HepG2 (cell line): ENCODE results near the gene CELF4. TPM values are rescaled to one million over a fixed set of nuclear protein-coding genes. Genes with fewer than 3 reads are reported as not detected.

Source experiments
- ATAC-seq: fragments of 200-7000 bp; cut with Tn5 transposase; 3 replicates; pipeline ENCODE4 v1.9.1; 2020; ENCODE audit warnings: mild to moderate bottlenecking, moderate library complexity
- BruUV-seq: library from RNA; stranded (reverse); fragments of 400-500 nt; replicated peaks from 2 replicates; lab custom pipeline; 2021; lab: Mats Ljungman, UMichigan
- CTCF ChIA-PET: fragments of 300-600 bp; formaldehyde crosslinking; extraction: SDS; loops from one replicate; lab custom pipeline; 2021; ENCODE audit warnings: low total read pairs, inconsistent platforms, low intra/inter-chr PET ratio; lab: Yijun Ruan, JAX
- POLR2A ChIA-PET: fragments of 350-600 bp; sonication (Branson Sonifier 250); formaldehyde crosslinking; loops from one replicate; lab custom pipeline; 2020; ENCODE audit warnings: antibody characterized with exemption, inconsistent platforms; lab: Yijun Ruan, JAX
- DNase-seq: peaks from one replicate; pipeline ENCODE4 v3.0.0-alpha.2; 2015; ENCODE audit warnings: low spot score
- FAIRE-seq: peaks from 3 replicates; lab custom pipeline; 2011; peaks lifted over from hg19 to GRCh38; lab: Jason Lieb, UNC
- H2AFZ ChIP-seq: one replicate; pipeline ENCODE4 v1.6.1; 2011; ENCODE audit warnings: low read length, inconsistent platforms
- H3K27ac ChIP-seq: fragments of 300-600 bp; 3 replicates; pipeline ENCODE4 v1.8.0; 2011; ENCODE audit warnings: mixed run types, mild to moderate bottlenecking, mixed read lengths, low read length, inconsistent platforms; ENCODE audit not compliant: insufficient read depth; ENCODE audit errors: extremely low read length
- H3K27me3 ChIP-seq, 2 experiments: fragments of 200-600 bp in 1 of 2; 2 replicates in 1 of 2; 3 replicates in 1 of 2; pipeline versions ENCODE4 v1.6.0 to v1.8.0; 2011; ENCODE audit warnings: low read length in 2 of 2, mild to moderate bottlenecking in 2 of 2, moderate library complexity in 2 of 2, inconsistent platforms in 1 of 2; ENCODE audit not compliant: insufficient read depth in 2 of 2, control insufficient read depth in 1 of 2
- H3K36me3 ChIP-seq, 2 experiments: fragments of 200-600 bp in 1 of 2; replicated peaks in 1 of 2; 2 replicates in 1 of 2; 3 replicates in 1 of 2; pipeline versions ENCODE4 v1.5.1 to v1.8.0; 2011; ENCODE audit warnings: low read length in 2 of 2, inconsistent platforms in 1 of 2; ENCODE audit not compliant: insufficient read depth in 2 of 2, control insufficient read depth in 1 of 2
- H3K4me1 ChIP-seq: 2 replicates; pipeline ENCODE4 v1.5.1; 2012; ENCODE audit warnings: low read length, inconsistent platforms; ENCODE audit not compliant: insufficient read depth
- H3K4me2 ChIP-seq: 2 replicates; pipeline ENCODE4 v1.6.0; 2011; ENCODE audit warnings: low read depth, low read length, inconsistent platforms
- H3K4me3 ChIP-seq, 3 experiments: fragments of 200-600 bp in 1 of 3; sonication (generic), shearing (Covaris generic) in 1 of 3; replicated peaks in 1 of 3; 2 replicates each; pipeline ENCODE4 v1.5.1; 2011 to 2016; ENCODE audit warnings: low read length in 3 of 3, inconsistent platforms in 2 of 3, low read depth in 2 of 3, mild to moderate bottlenecking in 2 of 3, control low read depth in 1 of 3, mixed read lengths in 1 of 3; ENCODE audit not compliant: insufficient read depth in 1 of 3
- H3K79me2 ChIP-seq: one replicate; pipeline ENCODE4 v1.6.1; 2011; ENCODE audit warnings: low read length, inconsistent platforms; ENCODE audit not compliant: insufficient read depth
- H3K9ac ChIP-seq: 2 replicates; pipeline ENCODE4 v1.6.0; 2011; ENCODE audit warnings: mild to moderate bottlenecking, low read depth, low read length, inconsistent platforms; ENCODE audit not compliant: insufficient read depth
- H3K9me3 ChIP-seq: 2 replicates; pipeline ENCODE4 v1.5.1; 2012; ENCODE audit warnings: mild to moderate bottlenecking, low read length
- H4K20me1 ChIP-seq: 2 replicates; pipeline ENCODE4 v1.6.0; 2011; ENCODE audit warnings: inconsistent platforms, mild to moderate bottlenecking, low read length, moderate library complexity; ENCODE audit not compliant: insufficient read depth
- BRD4 ChIP-seq: sonication (generic); formaldehyde crosslinking; IDR thresholded peaks from 2 replicates; pipeline ENCODE4 v1.4.0; 2020; ENCODE audit warnings: missing genetic modification reagents
- CENPX ChIP-seq: sonication (generic); formaldehyde crosslinking; IDR thresholded peaks from 2 replicates; pipeline ENCODE4 v1.9.0; 2021; ENCODE audit warnings: mild to moderate bottlenecking, missing genetic modification reagents, moderate library complexity
- FOSL1 ChIP-seq: sonication (generic); formaldehyde crosslinking; IDR thresholded peaks from 2 replicates; pipeline ENCODE4 v1.9.0; 2021; ENCODE audit warnings: missing genetic modification reagents, borderline replicate concordance
- IKZF5 ChIP-seq: IDR thresholded peaks from 2 replicates; pipeline ENCODE4 v1.6.1; 2018; ENCODE audit warnings: missing genetic modification reagents, mild to moderate bottlenecking, missing compliant biosample characterization
- KDM5A ChIP-seq: fragments of 200-600 bp; sonication (generic); IDR thresholded peaks from 2 replicates; pipeline ENCODE4 v1.7.0; 2018; ENCODE audit warnings: antibody characterized with exemption, mild to moderate bottlenecking, low read length, borderline replicate concordance
- MXD4 ChIP-seq: IDR thresholded peaks from 2 replicates; pipeline ENCODE4 v1.6.1; 2016; ENCODE audit warnings: mild to moderate bottlenecking, missing biosample characterization, missing genetic modification reagents
- RFX5 ChIP-seq: IDR thresholded peaks from 2 replicates; pipeline ENCODE4 v1.6.1; 2011; ENCODE audit warnings: low read depth, low read length, improper control_type of control experiment
- SNAPC5 ChIP-seq: sonication (generic); formaldehyde crosslinking; IDR thresholded peaks from 2 replicates; pipeline ENCODE4 v1.8.1; 2023; ENCODE audit warnings: mild to moderate bottlenecking, missing genetic modification reagents, borderline replicate concordance
- XBP1 ChIP-seq: sonication (generic); formaldehyde crosslinking; IDR thresholded peaks from 2 replicates; pipeline ENCODE4 v1.5.0; 2020; ENCODE audit warnings: missing genetic modification reagents
- ZFP82 ChIP-seq: sonication (generic); formaldehyde crosslinking; IDR thresholded peaks from 2 replicates; pipeline ENCODE4 v1.5.1; 2020; ENCODE audit warnings: mild to moderate bottlenecking, missing genetic modification reagents, borderline replicate concordance
- ZNF383 ChIP-seq: sonication (generic); formaldehyde crosslinking; IDR thresholded peaks from 2 replicates; pipeline ENCODE4 v1.4.0; 2020; ENCODE audit warnings: missing genetic modification reagents, mild to moderate bottlenecking, borderline replicate concordance
- WGBS: methylation state at CpG from one replicate; pipeline ENCODE4 v1.1.6; 2017; ENCODE audit warnings: low lambda C conversion rate; 5-methylcytosine and 5-hydroxymethylcytosine counted together
- in situ Hi-C: cut with HindIII; loops from 2 replicates; pipeline ENCODE4 v1.10.0; 2017; ENCODE audit warnings: low pct_unique_long_range_greater_than_20kb; ENCODE audit not compliant: extremely low pct_ligation_motif_present
- intact Hi-C: fragments of 100-400 bp; cut with micrococcal nuclease; formaldehyde crosslinking; loops from one replicate; pipeline ENCODE4 v1.10.0; 2022; ENCODE audit not compliant: unreplicated experiment
- polyA plus RNA-seq, 8 experiments: library from polyadenylated mRNA; depleted of rRNA in 3 of 8; stranded (reverse) in 7 of 8; unstranded in 1 of 8; fragments of >200 nt; fragmentation: Illumina TruSeq in 4 of 8; extraction: Trizol in 4 of 8; gene quantifications; 2 replicates each; pipeline versions ENCODE4 v1.2.1 to v1.2.3, GENCODE V29; 2011 to 2016; ENCODE audit warnings: low read depth in 4 of 8, missing spikeins in 1 of 8, mixed read lengths in 1 of 8; ENCODE audit not compliant: insufficient read depth in 1 of 8
- total RNA-seq, 5 experiments: library from RNA; depleted of rRNA; stranded (reverse); fragments of >200 nt; fragmentation: Illumina TruSeq; extraction: Trizol; gene quantifications; 2 replicates each; pipeline ENCODE4 v1.2.3, GENCODE V29; 2016; ENCODE audit warnings: low read depth in 1 of 5
- TF ChIP-seq, protein P1 (sequence below): sonication (generic); formaldehyde crosslinking; IDR thresholded peaks from 2 replicates; pipeline ENCODE4 v1.5.0; 2020; ENCODE audit warnings: missing genetic modification reagents
- TF ChIP-seq, protein P2 (sequence below): sonication (generic); formaldehyde crosslinking; conservative IDR thresholded peaks from 2 replicates; pipeline ENCODE4 v1.8.1; 2023; ENCODE audit warnings: missing genetic modification reagents
- TF ChIP-seq, protein P3 (sequence below): sonication (generic); formaldehyde crosslinking; IDR thresholded peaks from 2 replicates; pipeline ENCODE4 v1.9.0; 2021; ENCODE audit warnings: missing genetic modification reagents, mild to moderate bottlenecking, borderline replicate concordance

The CELF4 gene
- total and polyA plus RNA-seq, 2 of the 13 experiments (the other 11 are each of a cell fraction or from before 2014, with no cell fraction given), result not detected

DNA sequence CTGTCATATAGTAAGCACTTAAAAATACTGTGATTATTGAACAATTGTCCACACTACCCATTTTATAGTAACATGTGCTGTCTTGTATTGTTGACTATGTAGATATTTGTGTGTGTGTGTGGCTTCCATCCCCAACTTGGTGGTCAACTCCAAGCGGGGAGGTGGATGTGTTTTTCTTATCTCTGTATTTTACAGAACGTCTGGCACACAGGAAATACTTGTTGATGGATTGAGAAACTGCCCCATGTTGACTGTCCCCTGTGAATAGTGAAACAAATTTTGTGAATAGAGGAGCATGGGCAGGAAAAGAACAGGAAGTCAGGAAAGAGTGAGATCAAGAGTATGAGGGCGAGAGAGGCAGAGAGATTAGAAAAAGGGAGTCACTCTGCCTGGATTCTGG is 83.6 kb downstream of the CELF4 start:
- H3K4me2 ChIP-seq, result no peak overlapping the region
- TF ChIP-seq, protein P1, sequence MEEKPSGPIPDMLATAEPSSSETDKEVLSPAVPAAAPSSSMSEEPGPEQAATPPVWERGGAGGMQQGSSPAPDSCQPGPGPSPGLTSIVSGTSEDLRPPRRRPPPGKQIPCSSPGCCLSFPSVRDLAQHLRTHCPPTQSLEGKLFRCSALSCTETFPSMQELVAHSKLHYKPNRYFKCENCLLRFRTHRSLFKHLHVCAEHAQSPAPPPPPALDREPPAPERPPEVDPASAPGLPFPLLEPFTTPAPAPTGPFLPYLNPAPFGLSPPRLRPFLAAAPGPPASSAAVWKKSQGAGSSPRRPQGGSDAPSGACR (CRISPR knock-in tag), result no peak
- TF ChIP-seq RFX5, result no peak
- no peak for TF ChIP-seq KDM5A
- no peak for TF ChIP-seq XBP1 (CRISPR knock-in tag)
- no peak overlapping the region for H3K9ac ChIP-seq
- in situ Hi-C loops (loop anchor here (25.0 kb wide), 1 partner anchor 545 kb away; no protein-coding TSS in a partner anchor), intact Hi-C loops (loop anchor here (10.0 kb wide), 1 partner anchor 97 kb away; no protein-coding TSS in a partner anchor)
- no peaks in the 10 kb centered on the region for H3K79me2 ChIP-seq
- no peak overlapping the region for H2AFZ ChIP-seq
- no peaks in the 10 kb centered on the region for H3K9me3 ChIP-seq
- FAIRE-seq (no peak), DNase-seq (no peak), ATAC-seq (no peak)
- H3K4me1 ChIP-seq, result no peaks in the 10 kb centered on the region
- WGBS, result 0% methylated on average over 3 of the region's 3 CpGs
- no peak overlapping the region for H3K4me3 ChIP-seq
- peaks cover 4 to 31% of the 10 kb centered on the region in 2 experiments; a peak in 3 of 5 replicates for H3K27me3 ChIP-seq
- H3K27ac ChIP-seq, result no peak overlapping the region
- BruUV-seq, result no TSS peak
- ChIA-PET POLR2A (no interaction called here), CTCF (no interaction called here)
- H3K36me3 ChIP-seq, result no peaks in the 10 kb centered on the region
- no peaks in the 10 kb centered on the region for H4K20me1 ChIP-seq

- in situ Hi-C loops (loop anchor here (25.0 kb wide), 1 partner anchor 544 kb away; no protein-coding TSS in a partner anchor), intact Hi-C loops (loop anchor here (10.0 kb wide), 1 partner anchor 97 kb away; no protein-coding TSS in a partner anchor)
- FAIRE-seq (no peak), ATAC-seq (no peak), DNase-seq (no peak)
- Histone ChIP-seq H3K9me3 (no peaks in the 10 kb centered on the region), H2AFZ (no peak overlapping the region), H3K4me2 (no peak overlapping the region), H3K4me3 (no peak overlapping the region), H3K27ac (no peak overlapping the region), H4K20me1 (no peaks in the 10 kb centered on the region), H3K79me2 (no peaks in the 10 kb centered on the region), H3K9ac (no peak overlapping the region), H3K27me3 (peaks cover 3 to 26% of the 10 kb centered on the region in 2 experiments; a peak in 3 of 5 replicates), H3K36me3 (no peaks in the 10 kb centered on the region), H3K4me1 (no peaks in the 10 kb centered on the region)
- BruUV-seq, result no TSS peak
- 2% methylated on average over 5 of the region's 6 CpGs for WGBS
- ChIA-PET POLR2A (no interaction called here), CTCF (no interaction called here)
- TF ChIP-seq BRD4 (CRISPR knock-in tag), result no peak
- TF ChIP-seq, protein P2, sequence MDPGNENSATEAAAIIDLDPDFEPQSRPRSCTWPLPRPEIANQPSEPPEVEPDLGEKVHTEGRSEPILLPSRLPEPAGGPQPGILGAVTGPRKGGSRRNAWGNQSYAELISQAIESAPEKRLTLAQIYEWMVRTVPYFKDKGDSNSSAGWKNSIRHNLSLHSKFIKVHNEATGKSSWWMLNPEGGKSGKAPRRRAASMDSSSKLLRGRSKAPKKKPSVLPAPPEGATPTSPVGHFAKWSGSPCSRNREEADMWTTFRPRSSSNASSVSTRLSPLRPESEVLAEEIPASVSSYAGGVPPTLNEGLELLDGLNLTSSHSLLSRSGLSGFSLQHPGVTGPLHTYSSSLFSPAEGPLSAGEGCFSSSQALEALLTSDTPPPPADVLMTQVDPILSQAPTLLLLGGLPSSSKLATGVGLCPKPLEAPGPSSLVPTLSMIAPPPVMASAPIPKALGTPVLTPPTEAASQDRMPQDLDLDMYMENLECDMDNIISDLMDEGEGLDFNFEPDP (CRISPR knock-in tag), result no peak
- no peak for TF ChIP-seq CENPX (CRISPR knock-in tag)
- TF ChIP-seq MXD4 (CRISPR knock-in tag), result no peak
- no peak for TF ChIP-seq FOSL1 (CRISPR knock-in tag)
- no peak for TF ChIP-seq ZNF383 (CRISPR knock-in tag)
- TF ChIP-seq IKZF5 (CRISPR knock-in tag), result no peak
- TF ChIP-seq, protein P3, sequence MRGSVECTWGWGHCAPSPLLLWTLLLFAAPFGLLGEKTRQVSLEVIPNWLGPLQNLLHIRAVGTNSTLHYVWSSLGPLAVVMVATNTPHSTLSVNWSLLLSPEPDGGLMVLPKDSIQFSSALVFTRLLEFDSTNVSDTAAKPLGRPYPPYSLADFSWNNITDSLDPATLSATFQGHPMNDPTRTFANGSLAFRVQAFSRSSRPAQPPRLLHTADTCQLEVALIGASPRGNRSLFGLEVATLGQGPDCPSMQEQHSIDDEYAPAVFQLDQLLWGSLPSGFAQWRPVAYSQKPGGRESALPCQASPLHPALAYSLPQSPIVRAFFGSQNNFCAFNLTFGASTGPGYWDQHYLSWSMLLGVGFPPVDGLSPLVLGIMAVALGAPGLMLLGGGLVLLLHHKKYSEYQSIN (CRISPR knock-in tag), result no peak
- no peak for TF ChIP-seq SNAPC5
- TF ChIP-seq ZFP82, result no peak
Measured at GRCh38 chr18:37481491-37481890, 84.1 kb downstream of the CELF4 start.
